Fibroblast of villous mesenchyme (primary cell): ENCODE data around the gene PLD2. TPM values are rescaled to one million over a fixed set of nuclear protein-coding genes. Genes with fewer than 3 reads are reported as not detected.
"Not testable (repeated sequence)": the region's sequence is repeated elsewhere in the genome, so short reads cannot be mapped to it uniquely, and the experiment has no call there.

ENCODE experiments used
- DNase-seq: peaks from one replicate; pipeline ENCODE4 v3.0.0-alpha.2; 2010; ENCODE audit warnings: low read depth
- H3K4me3 ChIP-seq: 2 replicates; pipeline ENCODE4 v1.5.1; 2011; ENCODE audit warnings: low read depth, mild to moderate bottlenecking, low read length
- total RNA-seq: library from RNA; depleted of rRNA; stranded (reverse); fragments of >200 nt; gene quantifications from 2 replicates; pipeline ENCODE4 v1.2.3, GENCODE V29; 2012
- TF ChIP-seq, protein P1 (sequence below): IDR thresholded peaks from 2 replicates; pipeline ENCODE4 v1.5.1; 2012; ENCODE audit warnings: low read depth, mild to moderate bottlenecking, low read length; ENCODE audit not compliant: insufficient read depth

Gene PLD2
- total RNA-seq, 1 donor: 11.7 TPM

DNA sequence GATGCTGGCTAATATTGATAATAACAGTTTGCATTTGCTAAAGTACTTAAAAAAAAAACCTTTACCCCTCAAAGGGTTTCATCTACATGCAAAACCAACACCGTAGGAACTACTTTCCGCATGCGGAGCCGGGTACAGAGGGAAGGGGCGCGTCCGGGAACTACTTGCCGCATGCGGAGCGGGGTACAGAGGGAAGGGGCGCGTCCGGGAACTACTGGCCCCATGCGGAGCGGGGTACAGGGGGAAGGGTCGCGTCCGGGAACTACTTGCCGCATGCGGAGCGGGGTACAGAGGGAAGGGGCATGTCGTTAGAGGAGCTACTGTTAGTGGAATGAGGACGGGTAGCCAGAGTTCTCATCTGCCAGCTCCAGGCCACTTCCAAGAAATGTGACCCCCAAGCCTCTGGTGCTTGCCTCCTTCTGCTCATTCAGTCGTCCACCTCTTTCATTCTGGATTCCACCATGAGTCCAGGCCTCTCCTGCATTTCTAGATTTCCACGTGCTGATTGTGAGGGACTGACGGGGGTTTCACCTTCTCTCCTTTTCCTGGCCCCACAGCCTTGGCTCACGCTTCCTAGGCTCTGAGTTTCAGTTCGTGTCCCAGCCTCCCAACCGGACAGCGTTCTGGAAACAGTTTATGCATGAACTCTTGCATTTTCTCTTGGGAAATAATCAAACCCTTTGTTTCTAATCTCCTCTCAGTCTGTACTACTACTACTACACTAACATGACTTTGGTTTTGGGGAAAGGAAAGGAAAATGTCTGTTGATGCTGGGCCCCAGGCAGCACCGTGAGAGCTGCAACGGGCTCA, 53.1 kb downstream of the PLD2 start:
- no peak for DNase-seq
- H3K4me3 ChIP-seq: no peak overlapping the region
- TF ChIP-seq, protein P1, sequence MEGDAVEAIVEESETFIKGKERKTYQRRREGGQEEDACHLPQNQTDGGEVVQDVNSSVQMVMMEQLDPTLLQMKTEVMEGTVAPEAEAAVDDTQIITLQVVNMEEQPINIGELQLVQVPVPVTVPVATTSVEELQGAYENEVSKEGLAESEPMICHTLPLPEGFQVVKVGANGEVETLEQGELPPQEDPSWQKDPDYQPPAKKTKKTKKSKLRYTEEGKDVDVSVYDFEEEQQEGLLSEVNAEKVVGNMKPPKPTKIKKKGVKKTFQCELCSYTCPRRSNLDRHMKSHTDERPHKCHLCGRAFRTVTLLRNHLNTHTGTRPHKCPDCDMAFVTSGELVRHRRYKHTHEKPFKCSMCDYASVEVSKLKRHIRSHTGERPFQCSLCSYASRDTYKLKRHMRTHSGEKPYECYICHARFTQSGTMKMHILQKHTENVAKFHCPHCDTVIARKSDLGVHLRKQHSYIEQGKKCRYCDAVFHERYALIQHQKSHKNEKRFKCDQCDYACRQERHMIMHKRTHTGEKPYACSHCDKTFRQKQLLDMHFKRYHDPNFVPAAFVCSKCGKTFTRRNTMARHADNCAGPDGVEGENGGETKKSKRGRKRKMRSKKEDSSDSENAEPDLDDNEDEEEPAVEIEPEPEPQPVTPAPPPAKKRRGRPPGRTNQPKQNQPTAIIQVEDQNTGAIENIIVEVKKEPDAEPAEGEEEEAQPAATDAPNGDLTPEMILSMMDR: no peak

DNA sequence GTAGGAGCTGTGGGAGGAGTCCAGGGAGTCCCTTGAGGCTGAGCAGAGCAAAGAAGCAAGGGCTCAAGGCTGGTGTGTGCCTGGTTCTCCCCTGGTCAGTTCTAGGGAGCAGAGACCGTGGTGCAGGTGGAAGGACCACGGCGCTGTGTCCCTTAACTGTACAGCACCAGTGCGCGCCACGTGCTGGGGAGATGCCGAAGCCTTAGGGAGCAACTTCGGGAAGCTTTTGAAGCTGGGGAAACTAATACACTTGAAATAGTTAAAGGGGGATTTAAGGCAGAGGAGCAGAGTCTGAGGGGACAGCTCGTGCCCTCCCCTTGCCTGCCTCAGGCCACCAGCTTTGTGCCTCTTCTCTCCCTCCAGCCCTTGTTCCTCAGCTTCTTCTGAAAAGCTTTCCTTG, 53.7 kb downstream of the PLD2 start:
- TF ChIP-seq, protein P1: no peak
- H3K4me3 ChIP-seq: no peak overlapping the region
- DNase-seq: no peak

DNA sequence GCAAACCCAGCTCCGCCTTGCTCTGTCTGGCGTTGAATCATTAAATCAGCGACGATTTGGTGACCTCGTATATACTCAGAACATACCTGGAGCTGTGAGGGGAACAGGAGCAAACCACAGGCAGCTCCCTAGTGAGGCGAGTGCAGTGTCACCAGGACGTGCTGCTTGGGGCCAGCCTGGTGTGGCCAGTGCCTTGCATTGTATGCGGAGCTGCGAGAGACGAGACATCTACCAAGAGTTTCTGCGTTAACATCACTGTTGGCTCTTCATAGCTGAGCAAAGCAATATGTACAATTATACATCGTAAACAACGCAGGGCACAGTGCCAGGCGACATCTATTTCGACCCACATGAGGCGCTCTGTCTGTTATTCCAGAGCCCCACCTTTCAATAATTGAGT, 54.1 kb downstream of the PLD2 start:
- no peak overlapping the region for H3K4me3 ChIP-seq
- TF ChIP-seq, protein P1: no peak
- DNase-seq: no peak

DNA sequence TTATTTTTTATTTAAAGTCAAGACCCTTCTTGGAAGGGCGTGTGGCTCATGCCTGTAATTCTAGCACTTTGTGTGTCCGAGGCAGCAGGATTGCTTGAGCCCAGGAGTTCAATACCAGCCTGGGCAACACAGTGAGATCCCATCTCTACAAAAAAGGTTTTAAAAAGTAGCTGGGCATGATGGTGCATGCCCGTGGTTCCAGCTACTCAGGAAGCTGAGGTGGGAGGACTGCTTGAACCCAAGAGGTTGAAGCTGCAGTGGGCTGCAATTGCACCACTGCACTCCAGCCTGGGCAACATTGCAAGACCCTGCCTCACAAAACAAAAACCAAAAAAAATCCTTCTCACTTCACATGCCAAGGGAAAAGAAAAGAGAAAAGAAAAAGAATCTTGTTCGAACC, 55.8 kb downstream of the PLD2 start:
- DNase-seq: no peak
- no peak overlapping the region for H3K4me3 ChIP-seq
- TF ChIP-seq, protein P1: no peak

DNA sequence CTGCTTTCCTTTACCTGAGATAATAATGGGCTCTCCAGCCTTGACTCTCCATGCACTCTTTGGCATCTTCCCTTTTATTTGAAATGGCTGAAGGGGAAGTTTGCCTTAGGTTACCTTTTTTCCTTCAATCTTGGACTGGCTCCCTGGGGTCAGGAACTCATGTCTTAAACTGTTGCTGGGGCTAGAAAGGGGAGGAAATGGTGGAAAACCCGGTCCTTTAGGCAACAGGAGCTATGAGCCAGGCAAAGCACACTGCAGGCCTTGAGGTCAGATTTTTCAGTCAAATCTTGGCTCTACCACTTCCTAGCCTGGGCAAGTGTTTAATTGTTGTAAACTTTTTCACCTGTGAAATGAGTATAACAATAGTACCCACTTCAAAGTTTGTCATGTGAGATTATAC, 56.4 kb downstream of the PLD2 start:
- TF ChIP-seq, protein P1: no peak
- DNase-seq: no peak
- H3K4me3 ChIP-seq: no peak overlapping the region

DNA sequence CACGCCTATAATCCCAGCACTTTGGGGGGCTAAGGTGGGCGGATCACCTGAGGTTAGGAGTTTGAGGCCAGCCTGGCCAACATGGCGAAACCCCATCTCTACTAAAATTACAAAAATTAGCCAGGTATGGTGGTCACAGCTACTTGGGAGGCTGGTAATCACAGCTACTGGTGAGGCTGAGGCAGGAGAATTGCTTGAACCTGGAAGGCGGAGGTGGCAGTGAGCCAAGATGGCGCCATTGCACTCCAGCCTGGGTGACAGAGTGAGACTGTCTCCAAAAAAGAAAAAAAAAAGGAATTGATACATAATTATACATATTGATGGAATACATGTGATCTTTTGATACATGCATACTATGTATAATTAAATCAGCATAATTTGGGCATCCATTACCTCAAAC, 60.6 kb downstream of the PLD2 start:
- DNase-seq, H3K4me3 ChIP-seq: not testable (repeated sequence)

DNA sequence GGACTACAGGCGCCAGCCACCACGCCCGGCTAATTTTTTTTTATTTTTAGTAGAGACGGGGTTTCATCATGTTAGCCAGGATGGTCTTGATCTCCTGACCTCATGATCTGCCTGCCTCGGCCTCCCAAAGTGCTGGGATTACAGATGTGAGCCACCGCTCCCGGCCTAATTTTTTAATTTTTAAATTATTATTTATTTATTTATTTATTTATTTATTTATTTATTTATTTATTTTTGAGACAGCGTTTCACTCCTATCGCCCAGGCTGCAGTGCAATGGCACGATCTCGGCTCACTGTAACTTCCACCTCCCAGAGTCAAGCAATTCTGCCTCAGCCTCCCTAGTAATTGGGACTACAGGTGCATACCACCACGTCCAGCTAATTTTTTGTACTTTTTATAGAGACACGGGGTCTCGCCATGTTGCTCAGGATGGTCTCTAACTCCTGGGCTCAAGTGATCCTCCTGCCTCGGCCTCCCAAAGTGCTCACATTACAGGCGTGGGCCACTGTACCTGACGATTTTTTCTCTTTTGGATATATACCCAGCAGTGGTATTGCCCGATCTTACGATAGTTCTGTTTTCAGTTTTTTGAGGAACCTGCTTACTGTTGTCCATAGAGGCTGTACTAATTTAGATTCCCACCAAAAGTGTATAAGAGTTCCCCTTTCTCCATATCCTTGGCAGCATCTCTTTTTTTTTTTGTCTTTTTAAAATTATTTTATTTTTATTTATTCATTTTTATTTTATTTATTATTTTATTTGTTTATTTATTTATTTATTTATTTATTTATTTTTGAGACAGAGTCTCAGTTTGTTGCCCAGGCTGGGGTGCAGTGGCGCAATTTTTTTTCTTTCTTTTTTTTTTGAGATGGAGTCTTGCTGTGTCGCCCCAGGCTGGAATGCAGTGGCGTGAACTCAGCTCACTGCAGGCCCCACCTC, 62.4 kb downstream of the PLD2 start:
- not testable (repeated sequence) for H3K4me3 ChIP-seq

More for the DNA sequence above, 62.4 kb downstream of the PLD2 start:
- not testable (repeated sequence) for DNase-seq
